HG03095 (cell line): ENCODE measurements around the gene HES7.
A peak's percentile ranks its signal among the peaks of the same experiment; 100 is the strongest.

Source experiments
- ATAC-seq: cut with Tn5 transposase; IDR thresholded peaks from one replicate; pipeline ENCODE4 v1.9.1; 2021; ENCODE audit warnings: moderate library complexity; ENCODE audit not compliant: unreplicated experiment

Gene HES7

DNA sequence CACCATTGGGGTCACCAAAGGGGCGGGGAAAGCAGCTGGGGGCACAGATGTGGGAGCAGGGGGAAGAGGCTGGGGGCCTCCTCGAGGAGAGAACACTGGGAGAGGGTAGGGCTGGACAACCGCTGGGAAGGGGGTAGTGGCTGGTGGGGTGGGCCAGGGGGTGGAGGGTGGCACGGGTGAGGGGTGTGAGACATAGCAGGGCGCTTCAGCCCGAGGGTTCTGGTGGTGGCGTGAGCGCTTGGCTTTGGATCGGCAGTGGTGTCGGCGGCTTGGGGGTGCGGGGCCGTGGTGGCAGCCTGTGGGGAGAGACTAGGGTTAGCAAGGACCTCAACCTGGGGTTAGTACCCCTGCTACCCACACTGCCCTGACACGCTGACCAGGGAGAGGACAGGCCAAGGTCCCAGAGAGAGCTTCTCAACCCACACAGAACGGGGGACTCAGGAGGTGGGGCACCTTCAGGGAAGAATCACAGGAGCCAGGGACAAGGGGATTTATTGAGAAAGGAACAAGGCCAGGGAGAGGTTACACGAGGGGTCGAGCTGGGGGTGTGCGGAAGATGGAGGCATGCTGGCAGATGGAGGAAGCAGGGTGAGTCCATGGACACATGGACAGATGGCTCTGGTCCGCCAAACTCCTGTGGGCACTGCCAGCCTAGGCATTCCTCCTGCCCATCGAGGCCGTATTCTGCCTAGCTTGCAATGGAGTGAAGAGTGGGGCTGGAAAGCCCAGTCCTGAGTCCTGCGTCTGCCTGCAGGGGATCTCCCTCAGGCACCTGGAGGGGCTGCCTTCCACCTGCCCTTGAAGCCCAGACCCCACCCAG is 19.9 kb upstream of the HES7 start:
- ATAC-seq = no peak

- ATAC-seq = no peak
These were observed 19.1 kb upstream of the HES7 start for GRCh38 chr17:8142887-8143580.

GRCh38 chr17:8142158-8142886 is 18.4 kb upstream of the HES7 start:
- ATAC-seq = no peak

DNA sequence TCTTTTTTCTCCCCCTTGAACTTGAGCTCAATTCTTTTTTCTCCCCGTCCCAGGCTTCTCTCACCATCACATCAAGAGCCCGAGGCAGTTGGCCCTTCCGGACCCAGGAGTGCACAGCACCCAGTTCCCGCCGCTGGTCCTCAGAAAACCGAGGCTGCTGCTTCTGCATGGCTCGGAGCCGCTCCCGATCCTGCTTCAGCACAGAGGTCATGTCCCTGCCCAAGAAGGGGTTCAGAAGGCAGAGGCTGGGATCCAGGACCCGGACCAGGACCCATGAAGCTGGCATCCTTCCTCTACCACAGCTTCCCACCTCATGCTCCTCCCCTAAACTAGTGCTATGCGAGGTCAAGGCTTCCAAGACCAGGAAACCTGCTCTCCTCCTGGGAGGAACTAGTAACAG is 17.8 kb upstream of the HES7 start:
- no peak for ATAC-seq

- no peak for ATAC-seq
These were observed 17.1 kb upstream of the HES7 start for GRCh38 chr17:8141045-8141444.

- no peak for ATAC-seq
These were observed 16.4 kb upstream of the HES7 start for GRCh38 chr17:8140065-8141029.

GRCh38 chr17:8138672-8139371 is 14.9 kb upstream of the HES7 start:
- ATAC-seq = peak; percentile 66

- ATAC-seq = peak; percentile 3
These were observed 14.4 kb upstream of the HES7 start for GRCh38 chr17:8138374-8138671.

DNA sequence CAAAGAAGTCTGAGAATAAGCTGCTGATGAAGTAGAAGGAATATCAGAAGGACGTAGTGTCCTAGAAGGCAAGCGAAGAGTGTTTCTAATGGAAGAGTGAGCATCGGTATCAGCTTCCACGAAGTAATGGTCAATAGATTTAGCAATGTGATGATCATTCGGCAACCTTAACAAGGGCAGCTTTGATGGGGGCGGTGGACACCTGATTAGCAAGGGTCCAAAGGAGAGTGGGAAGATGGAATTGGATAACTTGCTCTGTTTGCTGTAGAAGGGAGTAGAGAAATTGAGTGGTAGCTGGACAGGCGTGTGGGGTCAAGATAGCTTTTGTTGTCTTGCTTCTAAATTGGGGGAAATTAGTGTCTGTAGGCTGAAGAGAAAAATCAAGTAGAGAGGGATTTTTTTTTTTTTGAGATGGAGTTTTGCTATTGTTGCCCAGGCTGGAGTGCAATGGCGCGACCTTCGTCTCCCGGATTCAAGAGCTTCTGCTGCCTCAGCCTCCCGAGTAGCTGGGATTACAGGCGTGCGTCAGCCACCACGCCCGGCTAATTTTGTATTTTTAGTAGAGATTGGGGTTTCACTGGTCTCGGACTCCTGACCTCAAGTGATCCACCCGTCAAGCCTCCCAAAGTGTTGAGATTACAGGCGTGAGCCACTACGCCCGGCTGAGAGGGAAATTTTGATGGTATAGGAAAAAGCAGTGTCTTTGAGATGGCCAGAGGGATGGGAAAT is 13.9 kb upstream of the HES7 start:
- no peak for ATAC-seq

DNA sequence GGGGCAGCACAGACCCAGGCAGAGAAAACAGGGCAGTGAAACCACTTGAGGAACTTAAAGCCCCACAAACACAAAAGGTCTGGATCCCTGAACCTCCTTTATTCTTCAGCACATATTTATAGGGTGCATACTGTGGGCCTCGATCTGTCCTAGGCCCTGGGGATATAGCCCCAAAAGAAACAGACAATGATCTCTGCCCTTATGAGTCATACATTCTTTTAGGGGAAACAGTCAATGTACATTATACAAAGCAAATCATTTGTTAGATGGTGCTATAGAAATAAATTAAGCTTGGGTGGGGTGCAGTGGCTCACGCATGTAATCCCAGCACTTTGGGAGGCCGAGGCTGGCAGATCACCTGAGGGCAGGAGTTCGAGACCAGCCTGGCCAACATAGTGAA is 10.0 kb upstream of the HES7 start:
- ATAC-seq = no peak

GRCh38 chr17:8133399-8133798 is 9.5 kb upstream of the HES7 start:
- ATAC-seq = no peak

DNA sequence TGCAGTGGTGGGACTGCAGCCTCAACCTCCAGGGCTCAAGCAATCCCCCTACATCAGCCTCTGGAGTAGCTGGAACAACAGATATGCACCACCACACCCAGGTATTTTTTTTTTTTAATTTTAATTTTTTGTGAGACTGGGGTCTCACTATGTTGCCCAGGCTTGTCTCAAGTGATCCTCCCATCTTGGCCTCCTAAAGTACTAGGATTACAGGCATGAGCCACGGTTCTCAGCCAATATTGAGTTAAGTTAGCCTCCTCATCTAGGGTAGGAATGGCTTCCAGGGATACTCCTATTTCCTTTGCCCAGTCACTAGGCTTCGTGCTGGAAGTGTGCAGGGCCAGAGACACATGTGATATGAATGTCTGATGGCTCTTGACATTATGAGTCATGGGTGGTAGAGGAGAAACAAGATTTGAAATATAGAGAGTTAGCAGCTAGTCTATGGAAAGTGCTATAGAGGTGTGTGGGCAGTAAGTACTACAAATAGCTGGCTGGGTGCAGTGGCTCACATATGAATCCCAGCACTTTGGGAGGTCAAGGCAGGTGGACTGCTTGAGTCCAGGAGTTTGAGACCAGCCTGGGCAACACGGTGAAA is 8.0 kb upstream of the HES7 start:
- ATAC-seq = no peak

GRCh38 chr17:8128125-8128784 is 4.3 kb upstream of the HES7 start:
- ATAC-seq = no peak

DNA sequence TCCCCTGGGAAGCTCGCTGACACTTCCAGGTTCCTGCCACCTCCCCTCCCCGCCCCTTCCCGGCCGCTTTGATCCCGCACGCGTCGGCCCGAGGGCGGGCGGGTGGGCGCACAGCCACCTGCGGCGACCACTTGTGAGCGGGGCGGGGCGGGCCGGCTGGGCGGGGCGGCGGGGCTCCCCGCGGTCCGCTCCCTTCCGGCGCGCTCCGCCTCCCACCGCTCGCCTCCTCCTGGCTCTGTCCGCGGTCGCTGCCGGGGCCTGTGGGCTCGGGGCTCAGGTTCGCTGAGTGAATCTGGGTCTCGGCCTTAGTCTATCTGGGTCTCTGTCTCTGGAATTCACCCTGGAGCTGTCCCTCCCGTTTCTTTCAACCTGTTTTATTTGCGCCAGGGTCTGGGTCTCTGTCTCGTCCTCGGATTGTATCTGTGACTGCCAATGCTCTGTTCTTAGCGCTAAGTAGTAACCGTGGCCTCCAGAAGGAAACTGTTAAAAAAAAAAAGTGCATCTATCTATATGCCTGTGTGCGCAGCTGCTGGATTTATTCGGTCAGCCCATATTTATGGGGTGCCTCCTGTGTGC is 2.7 kb upstream of the HES7 start:
- ATAC-seq = no peak

DNA sequence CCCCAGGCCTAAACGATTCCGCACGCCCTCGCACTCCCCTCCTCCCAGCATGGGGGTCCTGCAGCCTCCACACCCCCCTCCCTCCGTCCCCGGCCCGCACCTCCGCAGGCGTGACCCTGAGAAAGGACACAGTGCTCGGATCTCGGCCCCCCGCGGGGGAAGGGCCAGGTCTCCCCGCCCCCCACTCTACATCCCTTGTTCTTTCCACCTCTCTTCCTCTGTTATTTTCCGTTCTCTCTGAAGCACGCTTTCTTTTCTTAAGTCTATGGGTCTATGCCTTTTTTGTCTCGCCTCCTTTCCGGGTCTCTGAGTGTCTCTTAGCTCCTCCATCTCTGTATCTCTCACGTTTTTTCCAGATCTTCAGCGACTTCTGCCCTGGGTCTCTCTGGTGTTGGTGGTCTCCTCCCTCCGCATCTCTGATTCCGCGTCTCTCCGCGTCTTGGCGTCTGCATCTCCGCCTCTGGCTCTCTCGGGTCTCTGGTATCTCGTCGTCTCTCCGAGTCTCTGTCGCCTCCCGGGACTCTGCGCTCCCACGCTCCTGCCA is 2.1 kb upstream of the HES7 start:
- no peak for ATAC-seq

DNA sequence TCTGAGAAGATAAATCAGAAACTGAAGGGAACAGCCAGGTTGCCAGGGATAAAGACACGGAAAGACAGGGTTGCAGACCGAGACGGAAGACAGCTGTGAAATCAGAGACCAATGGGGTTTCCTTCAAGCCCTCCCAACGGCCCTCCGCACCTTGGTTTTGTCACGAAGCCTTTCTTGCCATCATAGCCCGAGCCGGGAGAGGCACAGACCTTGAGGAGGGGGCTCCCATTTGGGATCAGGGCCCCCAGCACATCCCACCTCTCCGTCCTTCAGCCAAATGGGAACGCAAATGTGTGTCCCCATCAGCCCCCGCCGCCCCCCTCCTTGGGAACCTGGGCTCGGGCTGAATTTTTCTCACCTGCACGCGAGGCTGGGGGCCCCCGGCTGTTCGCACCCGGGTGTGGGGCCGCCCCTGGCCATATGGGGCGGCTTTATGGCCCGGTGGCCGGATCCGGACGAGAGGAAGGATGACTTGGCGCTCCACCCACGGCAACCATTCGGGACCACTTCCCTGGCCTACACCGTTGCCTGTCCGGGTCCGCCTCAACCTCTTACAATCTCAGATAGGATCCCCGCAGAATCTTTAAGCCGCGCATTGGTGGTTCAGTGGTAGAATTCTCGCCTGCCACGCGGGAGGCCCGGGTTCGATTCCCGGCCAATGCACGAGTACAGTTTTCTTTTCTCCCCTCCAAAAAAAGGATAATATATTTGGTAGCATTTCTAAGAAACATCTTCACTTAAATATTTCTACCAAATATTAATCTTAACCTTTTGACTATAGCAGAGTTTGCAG is 1.4 kb upstream of the HES7 start:
- no peak for ATAC-seq
